NB4 (cell line): Measurements from ENCODE around the gene VPS35L.

ENCODE experiments used
- POLR2A ChIP-seq: IDR thresholded peaks from 2 replicates; pipeline ENCODE4 v1.6.1; 2011; ENCODE audit warnings: mild to moderate bottlenecking; ENCODE audit not compliant: insufficient read length; ENCODE audit errors: extremely low read depth
- TF ChIP-seq, protein P1 (sequence below): IDR thresholded peaks from one replicate; pipeline ENCODE4 v1.5.1; 2012; ENCODE audit warnings: low read depth, low read length

DNA sequence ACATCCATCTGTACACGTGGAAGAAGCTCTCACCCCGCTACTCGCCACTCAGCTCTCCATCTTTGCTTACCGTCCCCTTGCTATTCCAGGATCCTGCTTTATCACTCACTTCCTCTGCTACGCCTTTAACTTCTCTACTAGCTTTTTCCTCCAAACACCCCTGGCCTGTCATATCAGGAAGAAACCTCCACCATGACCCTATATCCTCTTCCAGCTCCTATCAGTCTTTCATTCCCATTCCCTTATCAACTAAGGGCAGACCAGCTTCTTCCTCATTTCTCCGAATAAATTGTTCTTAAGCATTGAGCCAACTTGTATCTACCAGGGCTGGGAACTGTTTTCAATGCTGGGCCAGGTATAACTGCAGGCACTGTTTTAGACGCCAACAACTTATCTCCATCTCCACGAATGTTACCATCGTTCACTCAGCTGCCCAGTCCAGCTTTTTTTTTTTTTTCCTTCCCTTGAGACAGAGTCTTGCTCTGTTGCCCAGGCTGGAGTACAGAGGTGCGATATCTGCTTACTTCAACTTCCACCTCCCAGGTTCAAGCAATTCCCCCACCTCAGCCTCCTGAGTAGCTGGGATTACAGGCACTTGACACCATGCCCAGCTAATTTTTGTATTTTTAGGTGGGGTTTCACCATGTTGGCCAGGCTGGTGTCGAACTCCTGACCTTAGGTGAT, 166.9 kb downstream of the VPS35L start:
- TF ChIP-seq, protein P1, sequence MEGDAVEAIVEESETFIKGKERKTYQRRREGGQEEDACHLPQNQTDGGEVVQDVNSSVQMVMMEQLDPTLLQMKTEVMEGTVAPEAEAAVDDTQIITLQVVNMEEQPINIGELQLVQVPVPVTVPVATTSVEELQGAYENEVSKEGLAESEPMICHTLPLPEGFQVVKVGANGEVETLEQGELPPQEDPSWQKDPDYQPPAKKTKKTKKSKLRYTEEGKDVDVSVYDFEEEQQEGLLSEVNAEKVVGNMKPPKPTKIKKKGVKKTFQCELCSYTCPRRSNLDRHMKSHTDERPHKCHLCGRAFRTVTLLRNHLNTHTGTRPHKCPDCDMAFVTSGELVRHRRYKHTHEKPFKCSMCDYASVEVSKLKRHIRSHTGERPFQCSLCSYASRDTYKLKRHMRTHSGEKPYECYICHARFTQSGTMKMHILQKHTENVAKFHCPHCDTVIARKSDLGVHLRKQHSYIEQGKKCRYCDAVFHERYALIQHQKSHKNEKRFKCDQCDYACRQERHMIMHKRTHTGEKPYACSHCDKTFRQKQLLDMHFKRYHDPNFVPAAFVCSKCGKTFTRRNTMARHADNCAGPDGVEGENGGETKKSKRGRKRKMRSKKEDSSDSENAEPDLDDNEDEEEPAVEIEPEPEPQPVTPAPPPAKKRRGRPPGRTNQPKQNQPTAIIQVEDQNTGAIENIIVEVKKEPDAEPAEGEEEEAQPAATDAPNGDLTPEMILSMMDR = no peak
- TF ChIP-seq POLR2A = no peak
